Spinal cord (tissue), 10 donors: Measurements from ENCODE around the gene FMN1. TPM values are rescaled to one million over a fixed set of nuclear protein-coding genes. Genes with fewer than 3 reads are reported as not detected.

ENCODE experiments used
- DNase-seq, 6 donors: peaks; one replicate each; pipeline versions ENCODE4 v3.0.0 to v3.0.0-alpha.2; 2013 to 2015; ENCODE audit warnings: low spot score in 6 of 6, low read depth in 4 of 6
- H3K27ac ChIP-seq: one replicate; pipeline ENCODE4 v1.5.1; 2013; ENCODE audit warnings: low read depth, low read length, control low read depth
- H3K27me3 ChIP-seq: one replicate; pipeline ENCODE4 v1.6.1; 2013; ENCODE audit warnings: low read length; ENCODE audit not compliant: control insufficient read depth, insufficient read depth
- H3K36me3 ChIP-seq: one replicate; pipeline ENCODE4 v1.6.1; 2013; ENCODE audit warnings: low read length; ENCODE audit not compliant: control insufficient read depth, insufficient read depth
- H3K4me1 ChIP-seq: one replicate; pipeline ENCODE4 v1.6.1; 2013; ENCODE audit warnings: low read length; ENCODE audit not compliant: control insufficient read depth, insufficient read depth
- H3K4me3 ChIP-seq: one replicate; pipeline ENCODE4 v1.5.1; 2013; ENCODE audit warnings: low read depth, low read length, control low read depth
- H3K9me3 ChIP-seq: one replicate; pipeline ENCODE4 v1.6.1; 2013; ENCODE audit warnings: low read length; ENCODE audit not compliant: control insufficient read depth, insufficient read depth
- WGBS: methylation state at CpG from one replicate; pipeline ENCODE4 v1.1.5; 2013; ENCODE audit warnings: missing lambda C conversion rate; ENCODE audit not compliant: insufficient coverage; 5-methylcytosine and 5-hydroxymethylcytosine counted together
- polyA plus RNA-seq, 2 donors: library from polyadenylated mRNA; unstranded; fragments of 120-200 nt; gene quantifications; one replicate each; pipeline ENCODE4 v1.2.1, GENCODE V29; 2013; ENCODE audit not compliant: insufficient read length in 2 of 2
- total RNA-seq, 2 donors: library from RNA; depleted of rRNA in 1 of 2; stranded (reverse); fragments of 120-200 nt in 1 of 2; fragments of >200 nt in 1 of 2; gene quantifications; one replicate each; pipeline versions ENCODE4 v1.2.3 to v1.2.4, GENCODE V29; 2013 to 2014
- donor health status: healthy.

FMN1 gene
- total and polyA plus RNA-seq, 4 donors, result 1.00 to 5.7 (median 2.8) TPM

DNA sequence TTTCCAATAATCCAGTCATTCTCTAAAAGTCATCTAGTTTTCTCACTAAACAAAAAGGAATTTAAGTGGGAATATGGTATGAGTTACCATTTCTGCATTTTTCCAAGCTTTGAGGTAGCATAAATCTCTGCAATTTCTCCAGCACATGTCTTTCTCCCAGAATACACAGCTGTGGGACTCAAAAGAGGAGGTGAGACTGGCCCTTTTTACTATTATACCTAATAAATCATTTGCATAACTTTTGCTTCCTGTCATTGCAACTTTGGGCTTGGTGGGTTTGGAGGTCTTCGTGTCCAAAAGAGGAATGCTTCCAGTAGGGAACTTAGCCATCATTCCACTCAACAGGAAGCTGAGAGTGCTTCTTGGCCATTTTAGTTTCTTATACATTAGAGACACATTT, 94.8 kb downstream of the FMN1 start:
- H3K9me3 ChIP-seq, result no peaks in the 10 kb centered on the region
- no peaks in the 10 kb centered on the region for H3K27me3 ChIP-seq
- no peak for DNase-seq
- no peak overlapping the region for H3K27ac ChIP-seq
- H3K36me3 ChIP-seq, result no peaks in the 10 kb centered on the region
- H3K4me1 ChIP-seq, result no peaks in the 10 kb centered on the region
- no CpG with 5 or more reads among the region's 1 CpG for WGBS
- no peak overlapping the region for H3K4me3 ChIP-seq

DNA sequence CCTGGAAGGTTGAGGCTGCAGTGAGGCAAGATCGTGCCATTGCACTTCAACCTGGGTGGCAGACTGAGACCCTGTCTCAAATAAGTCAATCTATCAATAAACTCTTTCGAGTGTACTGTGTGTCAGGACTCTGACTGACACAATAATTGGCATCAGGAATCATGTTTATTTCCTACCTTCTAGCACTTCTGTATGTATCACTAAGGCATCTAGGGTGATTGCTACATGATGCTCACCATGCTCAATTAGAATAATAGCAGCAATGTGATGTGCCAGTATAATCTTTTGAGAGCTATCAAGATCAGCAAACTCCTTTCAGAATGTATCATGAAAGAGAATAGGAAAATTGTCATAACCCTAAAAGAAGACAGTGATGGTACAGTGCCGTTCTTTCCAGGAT, 95.3 kb downstream of the FMN1 start:
- no peaks in the 10 kb centered on the region for H3K27me3 ChIP-seq
- no peak for DNase-seq
- no peaks in the 10 kb centered on the region for H3K36me3 ChIP-seq
- H3K27ac ChIP-seq, result no peak overlapping the region
- no peak overlapping the region for H3K4me3 ChIP-seq
- WGBS, result 80% methylated on average over 1 of the region's 3 CpGs
- H3K9me3 ChIP-seq, result no peaks in the 10 kb centered on the region
- no peaks in the 10 kb centered on the region for H3K4me1 ChIP-seq

- DNase-seq, result no peak
- H3K36me3 ChIP-seq, result no peaks in the 10 kb centered on the region
- 93% methylated on average over 4 of the region's 7 CpGs for WGBS
- H3K4me3 ChIP-seq, result no peak overlapping the region
- no peaks in the 10 kb centered on the region for H3K9me3 ChIP-seq
- H3K4me1 ChIP-seq, result no peaks in the 10 kb centered on the region
- H3K27ac ChIP-seq, result no peak overlapping the region
- no peaks in the 10 kb centered on the region for H3K27me3 ChIP-seq
Measured at GRCh38 chr15:33098094-33099058, 96.1 kb downstream of the FMN1 start.

DNA sequence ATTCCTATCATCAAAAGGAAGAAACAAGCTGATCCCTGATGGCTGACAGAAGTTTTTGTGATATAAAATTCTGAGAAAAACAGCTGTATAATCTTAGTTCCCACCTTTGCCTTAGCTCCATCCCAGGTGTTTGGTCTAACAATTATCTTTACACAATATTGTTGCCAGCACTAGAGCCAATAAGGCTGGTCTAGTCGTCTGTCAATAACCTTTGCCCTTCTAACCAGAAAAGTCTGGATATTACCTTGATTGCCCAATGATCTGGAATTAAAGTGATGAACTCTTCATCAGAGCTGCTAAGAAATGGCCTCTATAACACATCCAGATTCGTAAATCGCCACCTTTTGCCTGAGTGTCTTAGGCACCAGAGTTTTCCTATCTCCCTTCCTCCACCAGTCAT, 98.4 kb downstream of the FMN1 start:
- H3K36me3 ChIP-seq, result no peaks in the 10 kb centered on the region
- H3K4me3 ChIP-seq, result no peak overlapping the region
- H3K4me1 ChIP-seq, result peaks cover 3% of the 10 kb centered on the region
- 87% methylated on average over 3 of the region's 3 CpGs for WGBS
- no peaks in the 10 kb centered on the region for H3K9me3 ChIP-seq
- DNase-seq, result no peak
- no peak overlapping the region for H3K27ac ChIP-seq
- no peaks in the 10 kb centered on the region for H3K27me3 ChIP-seq

GRCh38 chr15:33095641-33096040, 98.9 kb downstream of the FMN1 start:
- H3K4me1 ChIP-seq, result peaks cover 3% of the 10 kb centered on the region
- WGBS, result no CpG with 5 or more reads among the region's 2 CpGs
- H3K27me3 ChIP-seq, result no peaks in the 10 kb centered on the region
- H3K36me3 ChIP-seq, result no peaks in the 10 kb centered on the region
- DNase-seq, result no peak
- H3K27ac ChIP-seq, result no peak overlapping the region
- H3K9me3 ChIP-seq, result no peaks in the 10 kb centered on the region
- H3K4me3 ChIP-seq, result no peak overlapping the region

GRCh38 chr15:33094336-33094735, 100.2 kb downstream of the FMN1 start:
- no peaks in the 10 kb centered on the region for H3K9me3 ChIP-seq
- H3K4me3 ChIP-seq, result no peak overlapping the region
- peak in 2 of 6 donors; percentile 52 to 65 for DNase-seq
- peaks cover 3% of the 10 kb centered on the region for H3K4me1 ChIP-seq
- no peaks in the 10 kb centered on the region for H3K27me3 ChIP-seq
- no peak overlapping the region for H3K27ac ChIP-seq
- H3K36me3 ChIP-seq, result no peaks in the 10 kb centered on the region
- 50% methylated on average over 1 of the region's 2 CpGs for WGBS

- Histone ChIP-seq H3K4me1 (peaks cover 3% of the 10 kb centered on the region), H3K4me3 (no peak overlapping the region), H3K27ac (no peak overlapping the region), H3K9me3 (no peaks in the 10 kb centered on the region), H3K36me3 (no peaks in the 10 kb centered on the region), H3K27me3 (no peaks in the 10 kb centered on the region)
- WGBS, result no CpG with 5 or more reads among the region's 2 CpGs
- no peak for DNase-seq
Measured at GRCh38 chr15:33093222-33093621, 101.3 kb downstream of the FMN1 start.

GRCh38 chr15:33091983-33092693, 102.4 kb downstream of the FMN1 start:
- Histone ChIP-seq H3K27ac (no peak overlapping the region), H3K27me3 (no peaks in the 10 kb centered on the region), H3K4me1 (peaks cover 3% of the 10 kb centered on the region), H3K36me3 (no peaks in the 10 kb centered on the region), H3K9me3 (no peaks in the 10 kb centered on the region), H3K4me3 (no peak overlapping the region)
- no peak for DNase-seq
- WGBS, result 54% methylated on average over 8 of the region's 15 CpGs

DNA sequence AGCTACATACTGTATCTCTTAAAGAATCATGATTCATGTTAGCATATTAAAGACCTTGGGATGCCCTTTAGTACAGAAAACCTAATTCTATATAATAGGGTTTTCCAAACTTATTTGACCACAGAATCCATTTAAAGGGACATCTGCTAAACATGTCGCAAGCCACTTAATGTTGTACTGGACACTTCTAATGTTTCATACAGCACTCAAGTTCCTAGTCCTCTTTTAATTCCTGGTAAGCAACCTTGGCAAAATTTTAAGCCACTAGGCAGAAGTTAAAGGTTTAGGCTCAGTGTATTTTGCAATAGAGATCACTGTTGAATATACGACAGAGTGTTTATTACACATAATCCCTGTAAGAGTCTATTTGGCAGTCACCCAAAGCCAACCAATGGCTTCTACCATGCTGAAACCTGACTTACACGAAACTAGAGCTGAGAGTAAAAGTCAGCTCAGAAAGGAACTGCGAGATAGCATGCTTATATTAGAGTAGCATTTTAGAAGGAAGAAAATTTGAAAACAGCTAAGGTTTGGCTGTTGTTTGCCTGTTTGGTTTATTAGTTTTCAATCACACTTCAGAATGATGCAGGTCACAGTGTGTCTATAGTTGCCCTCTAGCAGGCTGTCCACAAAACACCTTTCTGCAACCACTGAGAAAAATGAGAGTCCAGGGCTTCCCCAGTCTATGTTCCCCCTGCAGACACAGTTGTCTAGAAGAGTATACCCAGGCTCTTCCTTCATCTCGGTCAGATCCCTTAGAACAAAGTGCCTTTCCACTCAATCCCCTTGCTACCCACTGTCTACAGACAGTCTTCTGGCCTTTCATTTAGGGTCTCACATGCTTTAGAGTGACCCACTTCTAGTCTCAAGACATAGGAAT, 104.4 kb downstream of the FMN1 start:
- DNase-seq, result peak in 1 of 6 donors; percentile 71
- WGBS, result 71% methylated on average over 3 of the region's 5 CpGs
- Histone ChIP-seq H3K27me3 (no peaks in the 10 kb centered on the region), H3K4me3 (no peak overlapping the region), H3K27ac (no peak overlapping the region), H3K9me3 (no peaks in the 10 kb centered on the region), H3K36me3 (no peaks in the 10 kb centered on the region), H3K4me1 (peaks cover 3% of the 10 kb centered on the region)
